HG03097 (cell line): Measurements from ENCODE around the gene ST3GAL2.

Experiments
- ATAC-seq: cut with Tn5 transposase; IDR thresholded peaks from one replicate; pipeline ENCODE4 v1.9.1; 2021; ENCODE audit not compliant: unreplicated experiment, low FRiP score

ST3GAL2 gene

GRCh38 chr16:70438585-70438968 is 323 bp downstream of the ST3GAL2 start:
- ATAC-seq: peak; percentile 4

- no peak for ATAC-seq
Measured at GRCh38 chr16:70437582-70438557, 1.0 kb downstream of the ST3GAL2 start.

- no peak for ATAC-seq
Measured at GRCh38 chr16:70437017-70437581, 1.8 kb downstream of the ST3GAL2 start.

GRCh38 chr16:70434484-70435260 is 4.2 kb downstream of the ST3GAL2 start:
- ATAC-seq: no peak

- ATAC-seq: no peak
Measured at GRCh38 chr16:70433458-70434103, 5.3 kb downstream of the ST3GAL2 start.

GRCh38 chr16:70432723-70433457 is 6.0 kb downstream of the ST3GAL2 start:
- peak; percentile 17 for ATAC-seq

- ATAC-seq: no peak
Measured at GRCh38 chr16:70432356-70432722, 6.6 kb downstream of the ST3GAL2 start.

- peak; percentile 43 for ATAC-seq
Measured at GRCh38 chr16:70430667-70431536, 8.0 kb downstream of the ST3GAL2 start.

GRCh38 chr16:70429888-70430666 is 8.8 kb downstream of the ST3GAL2 start:
- ATAC-seq: peak; percentile 9

- ATAC-seq: no peak
Measured at GRCh38 chr16:70428178-70428998, 10.5 kb downstream of the ST3GAL2 start.

GRCh38 chr16:70427786-70428177 is 11.1 kb downstream of the ST3GAL2 start:
- ATAC-seq: no peak

GRCh38 chr16:70422543-70422942 is 16.4 kb downstream of the ST3GAL2 start:
- ATAC-seq: no peak

- ATAC-seq: no peak
Measured at GRCh38 chr16:70421473-70422311, 17.2 kb downstream of the ST3GAL2 start.

GRCh38 chr16:70421014-70421413 is 17.9 kb downstream of the ST3GAL2 start:
- no peak for ATAC-seq

- ATAC-seq: no peak
Measured at GRCh38 chr16:70419384-70420327, 19.2 kb downstream of the ST3GAL2 start.

GRCh38 chr16:70418993-70419318 is 19.9 kb downstream of the ST3GAL2 start:
- no peak for ATAC-seq
